HS-27A (cell line): ENCODE measurements around the gene AXIN1.
"Not testable (repeated sequence)": the region's sequence is repeated elsewhere in the genome, so short reads cannot be mapped to it uniquely, and the experiment has no call there.

ENCODE experiments used
- DNase-seq: peaks from one replicate; pipeline ENCODE4 v3.0.0-alpha.2; 2012; ENCODE audit warnings: low read depth, missing footprints

AXIN1 gene

GRCh38 chr16:381789-382717 is 29.5 kb upstream of the AXIN1 start, which contains the start of gene PGAP6:
PGAP6 (minus strand) TSS chr16:381978; CDS start chr16:381821, 157 bp downstream.
- DNase-seq: no peak

- no peak for DNase-seq
Measured at GRCh38 chr16:381012-381788, 28.7 kb upstream of the AXIN1 start.

- DNase-seq: no peak
Measured at GRCh38 chr16:380762-381011, 28.2 kb upstream of the AXIN1 start.

- DNase-seq: no peak
Measured at GRCh38 chr16:379961-380761, 27.6 kb upstream of the AXIN1 start.

GRCh38 chr16:379183-379960 is 26.8 kb upstream of the AXIN1 start:
- no peak for DNase-seq

GRCh38 chr16:378821-379182 is 26.3 kb upstream of the AXIN1 start:
- DNase-seq: no peak

- not testable (repeated sequence) for DNase-seq
Measured at GRCh38 chr16:378113-378820, 25.7 kb upstream of the AXIN1 start.

GRCh38 chr16:377419-377951 is 25.0 kb upstream of the AXIN1 start:
- DNase-seq: no peak

GRCh38 chr16:376817-377418 is 24.4 kb upstream of the AXIN1 start:
- no peak for DNase-seq

GRCh38 chr16:375927-376816 is 23.6 kb upstream of the AXIN1 start:
- no peak for DNase-seq

GRCh38 chr16:375212-375611 is 22.7 kb upstream of the AXIN1 start:
- DNase-seq: no peak

- DNase-seq: no peak
Measured at GRCh38 chr16:374616-374926, 22.0 kb upstream of the AXIN1 start.

- no peak for DNase-seq
Measured at GRCh38 chr16:373848-374615, 21.5 kb upstream of the AXIN1 start.

GRCh38 chr16:373020-373598 is 20.6 kb upstream of the AXIN1 start:
- DNase-seq: no peak

- no peak for DNase-seq
Measured at GRCh38 chr16:372302-372983, 19.9 kb upstream of the AXIN1 start.

GRCh38 chr16:371515-372301 is 19.2 kb upstream of the AXIN1 start:
- no peak for DNase-seq

GRCh38 chr16:370979-371514 is 18.5 kb upstream of the AXIN1 start:
- no peak for DNase-seq
